CD4-positive, alpha-beta T cell treated with Interferon gamma for 1 hour (primary cell): Measurements from ENCODE around the gene ATG16L2.
"Not testable (repeated sequence)": the region's sequence is repeated elsewhere in the genome, so short reads cannot be mapped to it uniquely, and the experiment has no call there.

Experiments
- DNase-seq: peaks from one replicate; pipeline ENCODE4 v3.0.0-alpha.2; 2020

ATG16L2 gene

GRCh38 chr11:72779495-72780128, 34.6 kb upstream of the ATG16L2 start:
- DNase-seq, result no peak

GRCh38 chr11:72780296-72781062, 33.7 kb upstream of the ATG16L2 start:
- no peak for DNase-seq

GRCh38 chr11:72781063-72781312, 33.2 kb upstream of the ATG16L2 start:
- DNase-seq, result no peak

- peak; percentile 69 for DNase-seq
Observed at GRCh38 chr11:72781313-72782080, 32.7 kb upstream of the ATG16L2 start.

- DNase-seq, result no peak
Observed at GRCh38 chr11:72782081-72782920, 31.9 kb upstream of the ATG16L2 start.

- no peak for DNase-seq
Observed at GRCh38 chr11:72783144-72783905, 30.9 kb upstream of the ATG16L2 start.

GRCh38 chr11:72784662-72785061, 29.5 kb upstream of the ATG16L2 start:
- no peak for DNase-seq

- DNase-seq, result no peak
Observed at GRCh38 chr11:72786305-72787215, 27.7 kb upstream of the ATG16L2 start.

- no peak for DNase-seq
Observed at GRCh38 chr11:72787216-72788104, 26.8 kb upstream of the ATG16L2 start.

- no peak for DNase-seq
Observed at GRCh38 chr11:72788241-72788640, 26.0 kb upstream of the ATG16L2 start.

GRCh38 chr11:72789493-72790131, 24.6 kb upstream of the ATG16L2 start:
- DNase-seq, result no peak

GRCh38 chr11:72791228-72791627, 23.0 kb upstream of the ATG16L2 start:
- DNase-seq, result not testable (repeated sequence)

- no peak for DNase-seq
Observed at GRCh38 chr11:72792437-72793021, 21.7 kb upstream of the ATG16L2 start.

GRCh38 chr11:72793076-72793424, 21.2 kb upstream of the ATG16L2 start:
- no peak for DNase-seq

- DNase-seq, result peak; percentile 94
Observed at GRCh38 chr11:72793425-72794367, 20.5 kb upstream of the ATG16L2 start, which contains the start of gene STARD10. Gene STARD10, minus strand, starts transcription at chr11:72794047. Its CDS starts 12,866 bp downstream, at chr11:72781181.

- DNase-seq, result no peak
Observed at GRCh38 chr11:72798361-72798760, 15.8 kb upstream of the ATG16L2 start.

GRCh38 chr11:72799441-72799840, 14.8 kb upstream of the ATG16L2 start:
- DNase-seq, result no peak

- DNase-seq, result no peak
Observed at GRCh38 chr11:72802822-72803221, 11.4 kb upstream of the ATG16L2 start.
